ENCODE results near the gene MARCHF10.

Gene MARCHF10

GRCh38 chr17:62662855-62663254 is 145.3 kb downstream of the MARCHF10 start:
- TF ChIP-seq FOXK2 (IDR thresholded peaks at IDR 0.05) (no peak), HDGF (IDR thresholded peaks at IDR 0.05; ENCODE audit: borderline replicate concordance) (no peak)
- CTCF ChIA-PET = no interaction called here
- no peak for DNase-seq (ENCODE audit: extremely low spot score)
- POLR2A ChIA-PET = no interaction called here

GRCh38 chr17:62661337-62661736 is 146.8 kb downstream of the MARCHF10 start:
- DNase-seq (ENCODE audit: extremely low spot score) = no peak
- TF ChIP-seq CTBP1 (IDR thresholded peaks at IDR 0.05; ENCODE audit: borderline replicate concordance) (no peak), SP1 (IDR thresholded peaks at IDR 0.05) (no peak), PKNOX1 (IDR thresholded peaks at IDR 0.05) (no peak), ZNF384 (IDR thresholded peaks at IDR 0.05) (no peak), FOXK2 (IDR thresholded peaks at IDR 0.05) (no peak), FOXM1 (IDR thresholded peaks at IDR 0.05; ENCODE audit: borderline replicate concordance) (no peak), TARDBP (IDR thresholded peaks at IDR 0.05) (no peak), SUZ12 (IDR thresholded peaks at IDR 0.05) (no peak), ARNT (IDR thresholded peaks at IDR 0.05) (no peak), HDGF (IDR thresholded peaks at IDR 0.05; ENCODE audit: borderline replicate concordance) (no peak), NFRKB (IDR thresholded peaks at IDR 0.05) (no peak), BHLHE40 (IDR thresholded peaks at IDR 0.05; ENCODE audit: borderline replicate concordance) (no peak), L3MBTL2 (conservative IDR thresholded peaks at IDR 0.05) (no peak), FOXA1 (IDR thresholded peaks at IDR 0.05) (no peak), ELF4 (IDR thresholded peaks at IDR 0.05) (no peak), LEF1 (IDR thresholded peaks at IDR 0.05; ENCODE audit: borderline replicate concordance) (no peak)
- ChIA-PET CTCF (no interaction called here), POLR2A (no interaction called here)

- DNase-seq (ENCODE audit: extremely low spot score) = no peak
- ChIA-PET POLR2A (no interaction called here), CTCF (no interaction called here)
- TF ChIP-seq FOXK2 (IDR thresholded peaks at IDR 0.05) (no peak), SUZ12 (IDR thresholded peaks at IDR 0.05) (no peak), TARDBP (IDR thresholded peaks at IDR 0.05) (no peak), BHLHE40 (IDR thresholded peaks at IDR 0.05; ENCODE audit: borderline replicate concordance) (no peak), HDGF (IDR thresholded peaks at IDR 0.05; ENCODE audit: borderline replicate concordance) (no peak), ZNF384 (IDR thresholded peaks at IDR 0.05) (no peak), NFRKB (IDR thresholded peaks at IDR 0.05) (no peak), CTBP1 (IDR thresholded peaks at IDR 0.05; ENCODE audit: borderline replicate concordance) (no peak), ELF4 (IDR thresholded peaks at IDR 0.05) (no peak)
Observed at GRCh38 chr17:62660629-62661118, 147.4 kb downstream of the MARCHF10 start.

GRCh38 chr17:62658136-62658920 is 149.8 kb downstream of the MARCHF10 start:
- ChIA-PET POLR2A (no interaction called here), CTCF (interaction anchor here (1.3 kb wide), 1 partner anchor 21 kb away, joined by 4 read pairs; no protein-coding TSS in a partner anchor)
- no peak for TF ChIP-seq FOXA1 (IDR thresholded peaks at IDR 0.05)
- DNase-seq (ENCODE audit: extremely low spot score) = no peak

- TF ChIP-seq ELF4 (IDR thresholded peaks at IDR 0.05) (no peak), LEF1 (IDR thresholded peaks at IDR 0.05; ENCODE audit: borderline replicate concordance) (no peak), SP1 (IDR thresholded peaks at IDR 0.05) (no peak), TARDBP (IDR thresholded peaks at IDR 0.05) (no peak), NFRKB (IDR thresholded peaks at IDR 0.05) (no peak), BHLHE40 (IDR thresholded peaks at IDR 0.05; ENCODE audit: borderline replicate concordance) (no peak), CTBP1 (IDR thresholded peaks at IDR 0.05; ENCODE audit: borderline replicate concordance) (no peak), ARNT (IDR thresholded peaks at IDR 0.05) (no peak), FOXA1 (IDR thresholded peaks at IDR 0.05) (no peak), FOXM1 (IDR thresholded peaks at IDR 0.05; ENCODE audit: borderline replicate concordance) (no peak), ZNF384 (IDR thresholded peaks at IDR 0.05) (no peak), L3MBTL2 (conservative IDR thresholded peaks at IDR 0.05) (no peak), PKNOX1 (IDR thresholded peaks at IDR 0.05) (no peak), SUZ12 (IDR thresholded peaks at IDR 0.05) (no peak), HDGF (IDR thresholded peaks at IDR 0.05; ENCODE audit: borderline replicate concordance) (no peak), FOXK2 (IDR thresholded peaks at IDR 0.05) (no peak)
- DNase-seq (ENCODE audit: extremely low spot score) = no peak
- ChIA-PET POLR2A (no interaction called here), CTCF (no interaction called here)
Observed at GRCh38 chr17:62657690-62658089, 150.4 kb downstream of the MARCHF10 start.

GRCh38 chr17:62657145-62657665 is 150.9 kb downstream of the MARCHF10 start:
- ChIA-PET POLR2A (no interaction called here), CTCF (no interaction called here)
- TF ChIP-seq ELF4 (IDR thresholded peaks at IDR 0.05) (no peak), BHLHE40 (IDR thresholded peaks at IDR 0.05; ENCODE audit: borderline replicate concordance) (no peak), FOXA1 (IDR thresholded peaks at IDR 0.05) (no peak), SUZ12 (IDR thresholded peaks at IDR 0.05) (no peak), FOXM1 (IDR thresholded peaks at IDR 0.05; ENCODE audit: borderline replicate concordance) (no peak), LEF1 (IDR thresholded peaks at IDR 0.05; ENCODE audit: borderline replicate concordance) (no peak), PKNOX1 (IDR thresholded peaks at IDR 0.05) (no peak), SP1 (IDR thresholded peaks at IDR 0.05) (no peak), CTBP1 (IDR thresholded peaks at IDR 0.05; ENCODE audit: borderline replicate concordance) (no peak), TARDBP (IDR thresholded peaks at IDR 0.05) (no peak), FOXK2 (IDR thresholded peaks at IDR 0.05) (no peak), NFRKB (IDR thresholded peaks at IDR 0.05) (no peak), ARNT (IDR thresholded peaks at IDR 0.05) (no peak), ZNF384 (IDR thresholded peaks at IDR 0.05) (no peak)
- DNase-seq (ENCODE audit: extremely low spot score) = no peak
